HG03103 (cell line): ENCODE results near the gene WNK4.
"Not testable (repeated sequence)": the region's sequence is repeated elsewhere in the genome, so short reads cannot be mapped to it uniquely, and the experiment has no call there.

Source experiments
- ATAC-seq: cut with Tn5 transposase; IDR thresholded peaks from one replicate; pipeline ENCODE4 v1.9.1; 2021; ENCODE audit warnings: low read depth; ENCODE audit not compliant: unreplicated experiment

The WNK4 gene

GRCh38 chr17:42779936-42780850 is at the start of gene WNK4:
WNK4 (plus strand) TSS chr17:42780610; CDS start chr17:42780699, 89 bp downstream.
- no peak for ATAC-seq

GRCh38 chr17:42740699-42741098 is 39.7 kb upstream of the WNK4 start:
- no peak for ATAC-seq

- ATAC-seq: not testable (repeated sequence)
These were observed 37.5 kb upstream of the WNK4 start for GRCh38 chr17:42742916-42743315.

- ATAC-seq: no peak
These were observed 36.7 kb upstream of the WNK4 start for GRCh38 chr17:42743595-42744282.

GRCh38 chr17:42744283-42744805 is 36.1 kb upstream of the WNK4 start:
- ATAC-seq: peak; percentile 43

GRCh38 chr17:42744806-42745617 is 35.4 kb upstream of the WNK4 start, which contains the start of gene EZH1:
EZH1 (minus strand) TSS chr17:42745040; CDS start chr17:42728941, 16,099 bp downstream.
- peak; percentile 72 for ATAC-seq

- no peak for ATAC-seq
These were observed 32.1 kb upstream of the WNK4 start for GRCh38 chr17:42748202-42748907.

GRCh38 chr17:42748908-42749798 is 31.3 kb upstream of the WNK4 start:
- ATAC-seq: no peak

- ATAC-seq: no peak
These were observed 29.6 kb upstream of the WNK4 start for GRCh38 chr17:42750739-42751344.

GRCh38 chr17:42751628-42752027 is 28.8 kb upstream of the WNK4 start:
- ATAC-seq: no peak

GRCh38 chr17:42754782-42755181 is 25.6 kb upstream of the WNK4 start:
- no peak for ATAC-seq

GRCh38 chr17:42759982-42760651 is 20.3 kb upstream of the WNK4 start:
- ATAC-seq: no peak

- ATAC-seq: no peak
These were observed 19.5 kb upstream of the WNK4 start, which contains the start of gene RAMP2 for GRCh38 chr17:42760652-42761581. RAMP2 (plus strand) TSS chr17:42761227; CDS start chr17:42761262, 35 bp downstream.

- no peak for ATAC-seq
These were observed 18.8 kb upstream of the WNK4 start for GRCh38 chr17:42761638-42762037.

- ATAC-seq: no peak
These were observed 14.3 kb upstream of the WNK4 start for GRCh38 chr17:42766124-42766523.

- ATAC-seq: no peak
These were observed 12.9 kb upstream of the WNK4 start for GRCh38 chr17:42767512-42767911.

- ATAC-seq: not testable (repeated sequence)
These were observed 12.4 kb upstream of the WNK4 start for GRCh38 chr17:42768006-42768405.
